Tibial nerve (tissue), 4 donors: ENCODE measurements around the gene GSK3B. TPM values are rescaled to one million over a fixed set of nuclear protein-coding genes. Genes with fewer than 3 reads are reported as not detected.

Experiments used
- DNase-seq, 2 donors: peaks; one replicate each; pipeline ENCODE4 v3.0.0-alpha.2; 2019; ENCODE audit warnings: low spot score in 2 of 2
- H3K27ac ChIP-seq, 4 donors: fragments of 200-600 bp; sonication (generic) in 3 of 4; one replicate each; pipeline ENCODE4 v1.5.1; 2017 to 2019; ENCODE audit warnings: mild to moderate bottlenecking in 1 of 4
- H3K27me3 ChIP-seq, 2 donors: fragments of 200-600 bp; sonication (generic) in 1 of 2; one replicate each; pipeline versions ENCODE4 v1.5.1 to v1.6.0; 2017 to 2019
- H3K36me3 ChIP-seq, 3 donors: fragments of 200-600 bp; sonication (generic); one replicate each; pipeline ENCODE4 v1.5.1; 2018 to 2019
- H3K4me1 ChIP-seq, 4 donors: fragments of 200-600 bp; sonication (generic) in 3 of 4; one replicate each; pipeline ENCODE4 v1.5.1; 2017 to 2019
- H3K4me3 ChIP-seq, 4 donors: fragments of 200-600 bp; sonication (generic) in 3 of 4; one replicate each; pipeline ENCODE4 v1.5.1; 2017 to 2019; ENCODE audit warnings: mild to moderate bottlenecking in 1 of 4, moderate library complexity in 1 of 4
- H3K9me3 ChIP-seq, 4 donors: fragments of 200-600 bp; sonication (generic) in 3 of 4; one replicate each; pipeline ENCODE4 v1.5.1; 2017 to 2019
- EP300 ChIP-seq, 2 donors: sonication (generic); formaldehyde crosslinking; IDR thresholded peaks; one replicate each; pipeline ENCODE4 v1.6.1; 2017; ENCODE audit warnings: antibody characterized with exemption in 2 of 2, mild to moderate bottlenecking in 1 of 2
- POLR2A ChIP-seq, 2 donors: fragments of 450-650 bp; IDR thresholded peaks; one replicate each; pipeline ENCODE4 v1.6.1; 2017; ENCODE audit warnings: antibody characterized with exemption in 2 of 2, mild to moderate bottlenecking in 2 of 2, moderate library complexity in 2 of 2
- WGBS, 2 donors: methylation state at CpG; one replicate each; pipeline ENCODE4 v1.1.5; 2018; 5-methylcytosine and 5-hydroxymethylcytosine counted together
- total RNA-seq, 4 donors: library from RNA; depleted of rRNA; stranded (reverse); fragments of >200 nt; gene quantifications; one replicate each; pipeline ENCODE4 v1.1.0, GENCODE V29; 2016
- TF ChIP-seq, protein P1 (sequence below), 5 experiments: fragments of 200-600 bp in 3 of 5; fragments of 450-650 bp in 2 of 5; sonication (generic) in 3 of 5; IDR thresholded peaks; one replicate each; pipeline ENCODE4 v1.5.1; 2016 to 2019; ENCODE audit warnings: antibody characterized with exemption in 5 of 5, mild to moderate bottlenecking in 3 of 5, moderate library complexity in 2 of 5

The GSK3B gene
- total RNA-seq, 4 donors from 2014 or later = 22.6 to 39.3 (median 28.5) TPM

GRCh38 chr3:119825820-119826219 lies 268.4 kb downstream of the GSK3B start:
- H3K36me3 ChIP-seq = peaks cover 0 to 26% (median 0%) of the 10 kb centered on the region in 3 donors
- no peaks in the 10 kb centered on the region for H3K9me3 ChIP-seq
- no peak for TF ChIP-seq POLR2A (IDR thresholded peaks at IDR 0.05)
- TF ChIP-seq, protein P1, sequence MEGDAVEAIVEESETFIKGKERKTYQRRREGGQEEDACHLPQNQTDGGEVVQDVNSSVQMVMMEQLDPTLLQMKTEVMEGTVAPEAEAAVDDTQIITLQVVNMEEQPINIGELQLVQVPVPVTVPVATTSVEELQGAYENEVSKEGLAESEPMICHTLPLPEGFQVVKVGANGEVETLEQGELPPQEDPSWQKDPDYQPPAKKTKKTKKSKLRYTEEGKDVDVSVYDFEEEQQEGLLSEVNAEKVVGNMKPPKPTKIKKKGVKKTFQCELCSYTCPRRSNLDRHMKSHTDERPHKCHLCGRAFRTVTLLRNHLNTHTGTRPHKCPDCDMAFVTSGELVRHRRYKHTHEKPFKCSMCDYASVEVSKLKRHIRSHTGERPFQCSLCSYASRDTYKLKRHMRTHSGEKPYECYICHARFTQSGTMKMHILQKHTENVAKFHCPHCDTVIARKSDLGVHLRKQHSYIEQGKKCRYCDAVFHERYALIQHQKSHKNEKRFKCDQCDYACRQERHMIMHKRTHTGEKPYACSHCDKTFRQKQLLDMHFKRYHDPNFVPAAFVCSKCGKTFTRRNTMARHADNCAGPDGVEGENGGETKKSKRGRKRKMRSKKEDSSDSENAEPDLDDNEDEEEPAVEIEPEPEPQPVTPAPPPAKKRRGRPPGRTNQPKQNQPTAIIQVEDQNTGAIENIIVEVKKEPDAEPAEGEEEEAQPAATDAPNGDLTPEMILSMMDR (IDR thresholded peaks at IDR 0.05) = no peak
- TF ChIP-seq EP300 (IDR thresholded peaks at IDR 0.05) = no peak
- H3K4me3 ChIP-seq = no peak overlapping the region
- no peaks in the 10 kb centered on the region for H3K27me3 ChIP-seq
- 85 to 100% methylated on average over 1 of the region's 1 CpG for WGBS, 2 donors
- DNase-seq = no peak
- H3K4me1 ChIP-seq = no peaks in the 10 kb centered on the region
- H3K27ac ChIP-seq = no peak overlapping the region

GRCh38 chr3:119819806-119820205 lies 274.4 kb downstream of the GSK3B start:
- Histone ChIP-seq H3K27ac (no peak overlapping the region), H3K27me3 (no peaks in the 10 kb centered on the region), H3K36me3 (peaks cover 0 to 5% (median 0%) of the 10 kb centered on the region in 3 donors), H3K4me1 (no peaks in the 10 kb centered on the region), H3K4me3 (no peak overlapping the region), H3K9me3 (no peaks in the 10 kb centered on the region)
- TF ChIP-seq, protein P1 (IDR thresholded peaks at IDR 0.05) = no peak
- TF ChIP-seq POLR2A (IDR thresholded peaks at IDR 0.05) (no peak), EP300 (IDR thresholded peaks at IDR 0.05) (no peak)
- DNase-seq = no peak
- WGBS, 2 donors = 73 to 78% methylated on average over 2 of the region's 2 CpGs

DNA sequence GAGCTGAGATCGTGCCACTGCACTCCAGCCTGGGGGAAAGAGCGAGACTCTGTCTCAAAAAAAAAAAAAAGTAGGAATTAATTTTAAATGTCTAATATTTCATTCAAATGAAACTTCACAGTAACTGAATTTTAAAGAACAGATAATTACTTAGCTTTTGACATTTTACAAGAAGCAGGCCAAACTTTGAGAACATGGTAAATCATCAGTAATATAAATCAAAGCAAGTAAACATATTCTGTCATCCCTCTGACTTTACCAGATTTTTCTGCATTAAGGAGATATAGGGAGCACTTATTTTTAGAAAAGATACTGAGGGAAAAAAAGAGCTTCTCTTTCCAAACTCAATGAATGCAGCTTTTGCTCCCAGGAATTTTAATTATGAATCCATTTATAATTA lies 275.3 kb downstream of the GSK3B start:
- 76 to 78% methylated on average over 2 of the region's 2 CpGs for WGBS, 2 donors
- no peaks in the 10 kb centered on the region for H3K36me3 ChIP-seq
- H3K27me3 ChIP-seq = no peaks in the 10 kb centered on the region
- H3K9me3 ChIP-seq = no peaks in the 10 kb centered on the region
- no peak overlapping the region for H3K27ac ChIP-seq
- no peaks in the 10 kb centered on the region for H3K4me1 ChIP-seq
- no peak for DNase-seq
- no peak overlapping the region for H3K4me3 ChIP-seq
- TF ChIP-seq, protein P1 (IDR thresholded peaks at IDR 0.05) = no peak
- TF ChIP-seq EP300 (IDR thresholded peaks at IDR 0.05) (no peak), POLR2A (IDR thresholded peaks at IDR 0.05) (no peak)

- H3K36me3 ChIP-seq = no peaks in the 10 kb centered on the region
- H3K4me3 ChIP-seq = no peak overlapping the region
- H3K4me1 ChIP-seq = no peaks in the 10 kb centered on the region
- no peak overlapping the region for H3K27ac ChIP-seq
- DNase-seq = no peak
- no peaks in the 10 kb centered on the region for H3K9me3 ChIP-seq
- no peak for TF ChIP-seq POLR2A (IDR thresholded peaks at IDR 0.05)
- TF ChIP-seq EP300 (IDR thresholded peaks at IDR 0.05) = no peak
- TF ChIP-seq, protein P1 (IDR thresholded peaks at IDR 0.05) = no peak
- H3K27me3 ChIP-seq = no peaks in the 10 kb centered on the region
- 67 to 77% methylated on average over 13 of the region's 13 CpGs for WGBS, 2 donors
Observed at GRCh38 chr3:119817583-119818363, 276.5 kb downstream of the GSK3B start.

DNA sequence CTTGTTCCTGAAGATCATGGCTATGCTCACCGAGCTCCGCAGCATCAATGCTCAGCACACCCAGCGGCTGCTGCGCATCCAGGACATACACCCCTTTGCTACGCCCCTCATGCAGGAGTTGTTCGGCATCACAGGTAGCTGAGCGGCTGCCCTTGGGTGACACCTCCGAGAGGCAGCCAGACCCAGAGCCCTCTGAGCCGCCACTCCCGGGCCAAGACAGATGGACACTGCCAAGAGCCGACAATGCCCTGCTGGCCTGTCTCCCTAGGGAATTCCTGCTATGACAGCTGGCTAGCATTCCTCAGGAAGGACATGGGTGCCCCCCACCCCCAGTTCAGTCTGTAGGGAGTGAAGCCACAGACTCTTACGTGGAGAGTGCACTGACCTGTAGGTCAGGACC lies 277.2 kb downstream of the GSK3B start:
- Histone ChIP-seq H3K27me3 (no peaks in the 10 kb centered on the region), H3K27ac (no peak overlapping the region), H3K4me1 (no peaks in the 10 kb centered on the region), H3K36me3 (no peaks in the 10 kb centered on the region), H3K9me3 (no peaks in the 10 kb centered on the region), H3K4me3 (no peak overlapping the region)
- no peak for TF ChIP-seq POLR2A (IDR thresholded peaks at IDR 0.05)
- TF ChIP-seq, protein P1 (IDR thresholded peaks at IDR 0.05) = no peak
- WGBS, 2 donors = 81 to 86% methylated on average over 12 of the region's 12 CpGs
- DNase-seq = no peak
